GM23248 (cell line): ENCODE data around the gene ZSCAN10.

Experiments
- EZH2 ChIP-seq: fragments of 200-600 bp; sonication (generic); IDR thresholded peaks from 2 replicates; pipeline ENCODE4 v1.6.1; 2018; ENCODE audit warnings: antibody characterized with exemption, mild to moderate bottlenecking; ENCODE audit not compliant: insufficient read depth, poor library complexity, severe bottlenecking
- EZH2phosphoT487 ChIP-seq: fragments of 200-600 bp; sonication (generic); IDR thresholded peaks from 2 replicates; pipeline ENCODE4 v1.6.1; 2018; ENCODE audit warnings: antibody characterized with exemption, moderate library complexity, mild to moderate bottlenecking, low read depth; ENCODE audit not compliant: insufficient read depth

- TF ChIP-seq EZH2 (no peak), EZH2phosphoT487 (no peak)
Observed at GRCh38 chr16:3144321-3144983, 45.4 kb upstream of the ZSCAN10 start.
